ENCODE measurements around the gene FBLN2. TPM values are rescaled to one million over a fixed set of nuclear protein-coding genes. Genes with fewer than 3 reads are reported as not detected.
"Not testable (repeated sequence)": the region's sequence is repeated elsewhere in the genome, so short reads cannot be mapped to it uniquely, and the experiment has no call there.

Gene FBLN2
- total and polyA plus RNA-seq, 2 of the 13 experiments (the other 11 are each of a cell fraction or from before 2014, with no cell fraction given): not detected

DNA sequence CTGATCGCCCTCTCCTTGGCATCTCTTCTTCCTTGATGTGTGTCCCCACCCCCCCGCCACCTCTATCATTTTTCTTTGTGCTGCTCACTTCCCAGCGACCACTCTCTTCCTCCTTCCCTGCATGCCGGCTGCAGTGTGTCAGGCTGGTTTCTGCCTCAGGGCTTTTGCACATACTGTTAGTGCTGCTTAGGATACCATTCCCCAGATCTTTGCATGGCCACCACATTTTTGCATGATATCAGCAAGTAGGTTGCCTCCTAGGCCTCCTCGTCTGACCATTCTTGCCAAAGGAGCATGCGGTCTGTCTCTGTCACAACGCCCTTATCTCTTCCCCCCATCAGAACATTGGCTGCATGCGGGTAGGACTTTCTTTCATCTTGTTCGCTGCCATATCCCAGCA lies 12.5 kb downstream of the FBLN2 start (continued):
- TF ChIP-seq ZNF761 (CRISPR knock-in tag; conservative IDR thresholded peaks at IDR 0.05) (no peak), IRF2 (CRISPR knock-in tag; IDR thresholded peaks at IDR 0.05) (no peak), ZNF549 (CRISPR knock-in tag; IDR thresholded peaks at IDR 0.05) (no peak), ZNF367 (CRISPR knock-in tag; IDR thresholded peaks at IDR 0.05; ENCODE audit: borderline replicate concordance) (no peak), PRMT3 (CRISPR knock-in tag; IDR thresholded peaks at IDR 0.05; ENCODE audit: borderline replicate concordance, low read depth) (no peak)
- TF ChIP-seq, protein P1, sequence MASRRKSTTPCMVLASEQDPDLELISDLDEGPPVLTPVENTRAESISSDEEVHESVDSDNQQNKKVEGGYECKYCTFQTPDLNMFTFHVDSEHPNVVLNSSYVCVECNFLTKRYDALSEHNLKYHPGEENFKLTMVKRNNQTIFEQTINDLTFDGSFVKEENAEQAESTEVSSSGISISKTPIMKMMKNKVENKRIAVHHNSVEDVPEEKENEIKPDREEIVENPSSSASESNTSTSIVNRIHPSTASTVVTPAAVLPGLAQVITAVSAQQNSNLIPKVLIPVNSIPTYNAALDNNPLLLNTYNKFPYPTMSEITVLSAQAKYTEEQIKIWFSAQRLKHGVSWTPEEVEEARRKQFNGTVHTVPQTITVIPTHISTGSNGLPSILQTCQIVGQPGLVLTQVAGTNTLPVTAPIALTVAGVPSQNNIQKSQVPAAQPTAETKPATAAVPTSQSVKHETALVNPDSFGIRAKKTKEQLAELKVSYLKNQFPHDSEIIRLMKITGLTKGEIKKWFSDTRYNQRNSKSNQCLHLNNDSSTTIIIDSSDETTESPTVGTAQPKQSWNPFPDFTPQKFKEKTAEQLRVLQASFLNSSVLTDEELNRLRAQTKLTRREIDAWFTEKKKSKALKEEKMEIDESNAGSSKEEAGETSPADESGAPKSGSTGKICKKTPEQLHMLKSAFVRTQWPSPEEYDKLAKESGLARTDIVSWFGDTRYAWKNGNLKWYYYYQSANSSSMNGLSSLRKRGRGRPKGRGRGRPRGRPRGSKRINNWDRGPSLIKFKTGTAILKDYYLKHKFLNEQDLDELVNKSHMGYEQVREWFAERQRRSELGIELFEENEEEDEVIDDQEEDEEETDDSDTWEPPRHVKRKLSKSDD (CRISPR knock-in tag; IDR thresholded peaks at IDR 0.05; ENCODE audit: low read depth): no peak

- Histone ChIP-seq H3K79me2 (ENCODE audit: insufficient read depth, low read length) (no peaks in the 10 kb centered on the region), H3K4me3 (replicated peaks in 1 of 3; ENCODE audit: insufficient read depth in 1 of 3, low read depth in 2 of 3, low read length in 3 of 3) (no peak overlapping the region), H3K9me3 (ENCODE audit: low read length) (no peaks in the 10 kb centered on the region), H3K27me3 (ENCODE audit: control insufficient read depth in 1 of 2, insufficient read depth in 2 of 2, low read length in 2 of 2) (peaks cover 10 to 74% of the 10 kb centered on the region in 2 experiments; a peak in 4 of 5 replicates), H3K9ac (ENCODE audit: insufficient read depth, low read depth, low read length) (no peak overlapping the region), H3K36me3 (replicated peaks in 1 of 2; ENCODE audit: control insufficient read depth in 1 of 2, insufficient read depth in 2 of 2, low read length in 2 of 2) (no peaks in the 10 kb centered on the region), H3K27ac (ENCODE audit: extremely low read length, insufficient read depth, low read length) (no peak overlapping the region), H3K4me1 (ENCODE audit: insufficient read depth, low read length) (no peaks in the 10 kb centered on the region), H2AFZ (ENCODE audit: low read length) (no peak overlapping the region), H4K20me1 (ENCODE audit: insufficient read depth, low read length) (0 out of 2 replicates have a peak, but pooled peaks cover 2% of the 10 kb centered on the region), H3K4me2 (ENCODE audit: low read depth, low read length) (no peak overlapping the region)
- no TSS peak for BruUV-seq (replicated peaks)
- intact Hi-C loops (cut with micrococcal nuclease; ENCODE audit: unreplicated experiment): no loop called here
- no peak for ATAC-seq
- no peak for DNase-seq (ENCODE audit: low spot score)
- WGBS (ENCODE audit: low lambda C conversion rate): 11% methylated on average over 4 of the region's 4 CpGs
- ChIA-PET POLR2A (no interaction called here), CTCF (ENCODE audit: low intra/inter-chr PET ratio, low total read pairs) (no interaction called here)
- no peak for TF ChIP-seq ATRX (CRISPR knock-in tag; IDR thresholded peaks at IDR 0.05; ENCODE audit: borderline replicate concordance)
- no peak for FAIRE-seq
- in situ Hi-C loops (cut with HindIII; ENCODE audit: extremely low pct_ligation_motif_present, low pct_unique_long_range_greater_than_20kb): no loop called here
Observed at GRCh38 chr3:13561967-13562366, 13.0 kb downstream of the FBLN2 start.

GRCh38 chr3:13562421-13562820 lies 13.5 kb downstream of the FBLN2 start:
- BruUV-seq (replicated peaks); H3K27ac ChIP-seq (ENCODE audit: extremely low read length, insufficient read depth, low read length); ATAC-seq; H3K36me3 ChIP-seq (replicated peaks in 1 of 2; ENCODE audit: control insufficient read depth in 1 of 2, insufficient read depth in 2 of 2, low read length in 2 of 2); H3K9me3 ChIP-seq (ENCODE audit: low read length); POLR2A ChIA-PET; H3K4me2 ChIP-seq (ENCODE audit: low read depth, low read length); H3K79me2 ChIP-seq (ENCODE audit: insufficient read depth, low read length); H2AFZ ChIP-seq (ENCODE audit: low read length); intact Hi-C loops (cut with micrococcal nuclease; ENCODE audit: unreplicated experiment); CTCF ChIA-PET (ENCODE audit: low intra/inter-chr PET ratio, low total read pairs); FAIRE-seq; DNase-seq (ENCODE audit: low spot score); H3K4me3 ChIP-seq (replicated peaks in 1 of 3; ENCODE audit: insufficient read depth in 1 of 3, low read depth in 2 of 3, low read length in 3 of 3); H4K20me1 ChIP-seq (ENCODE audit: insufficient read depth, low read length); H3K4me1 ChIP-seq (ENCODE audit: insufficient read depth, low read length); H3K9ac ChIP-seq (ENCODE audit: insufficient read depth, low read depth, low read length); in situ Hi-C loops (cut with HindIII; ENCODE audit: extremely low pct_ligation_motif_present, low pct_unique_long_range_greater_than_20kb): not testable (repeated sequence)
- H3K27me3 ChIP-seq (ENCODE audit: control insufficient read depth in 1 of 2, insufficient read depth in 2 of 2, low read length in 2 of 2): peaks cover 10 to 73% of the 10 kb centered on the region in 2 experiments; a peak in 4 of 5 replicates
- WGBS (ENCODE audit: low lambda C conversion rate): 45% methylated on average over 9 of the region's 9 CpGs

Data from HepG2 (cell line).